Spinal cord (tissue), 10 donors: Measurements from ENCODE around the gene CRIP2. TPM values are rescaled to one million over a fixed set of nuclear protein-coding genes. Genes with fewer than 3 reads are reported as not detected.
A peak's percentile ranks its signal among the peaks of the same experiment; 100 is the strongest.

Experiments
- DNase-seq, 6 donors: peaks; one replicate each; pipeline versions ENCODE4 v3.0.0 to v3.0.0-alpha.2; 2013 to 2015; ENCODE audit warnings: low spot score in 6 of 6, low read depth in 4 of 6
- H3K27ac ChIP-seq: one replicate; pipeline ENCODE4 v1.5.1; 2013; ENCODE audit warnings: low read depth, low read length, control low read depth
- H3K27me3 ChIP-seq: one replicate; pipeline ENCODE4 v1.6.1; 2013; ENCODE audit warnings: low read length; ENCODE audit not compliant: control insufficient read depth, insufficient read depth
- H3K36me3 ChIP-seq: one replicate; pipeline ENCODE4 v1.6.1; 2013; ENCODE audit warnings: low read length; ENCODE audit not compliant: control insufficient read depth, insufficient read depth
- H3K4me1 ChIP-seq: one replicate; pipeline ENCODE4 v1.6.1; 2013; ENCODE audit warnings: low read length; ENCODE audit not compliant: control insufficient read depth, insufficient read depth
- H3K4me3 ChIP-seq: one replicate; pipeline ENCODE4 v1.5.1; 2013; ENCODE audit warnings: low read depth, low read length, control low read depth
- H3K9me3 ChIP-seq: one replicate; pipeline ENCODE4 v1.6.1; 2013; ENCODE audit warnings: low read length; ENCODE audit not compliant: control insufficient read depth, insufficient read depth
- WGBS: methylation state at CpG from one replicate; pipeline ENCODE4 v1.1.5; 2013; ENCODE audit warnings: missing lambda C conversion rate; ENCODE audit not compliant: insufficient coverage; 5-methylcytosine and 5-hydroxymethylcytosine counted together
- polyA plus RNA-seq, 2 donors: library from polyadenylated mRNA; unstranded; fragments of 120-200 nt; gene quantifications; one replicate each; pipeline ENCODE4 v1.2.1, GENCODE V29; 2013; ENCODE audit not compliant: insufficient read length in 2 of 2
- total RNA-seq, 2 donors: library from RNA; depleted of rRNA in 1 of 2; stranded (reverse); fragments of 120-200 nt in 1 of 2; fragments of >200 nt in 1 of 2; gene quantifications; one replicate each; pipeline versions ENCODE4 v1.2.3 to v1.2.4, GENCODE V29; 2013 to 2014
- donor health status: healthy.

Gene CRIP2
- total and polyA plus RNA-seq, 4 donors: 59.0 to 334 (median 209) TPM

DNA sequence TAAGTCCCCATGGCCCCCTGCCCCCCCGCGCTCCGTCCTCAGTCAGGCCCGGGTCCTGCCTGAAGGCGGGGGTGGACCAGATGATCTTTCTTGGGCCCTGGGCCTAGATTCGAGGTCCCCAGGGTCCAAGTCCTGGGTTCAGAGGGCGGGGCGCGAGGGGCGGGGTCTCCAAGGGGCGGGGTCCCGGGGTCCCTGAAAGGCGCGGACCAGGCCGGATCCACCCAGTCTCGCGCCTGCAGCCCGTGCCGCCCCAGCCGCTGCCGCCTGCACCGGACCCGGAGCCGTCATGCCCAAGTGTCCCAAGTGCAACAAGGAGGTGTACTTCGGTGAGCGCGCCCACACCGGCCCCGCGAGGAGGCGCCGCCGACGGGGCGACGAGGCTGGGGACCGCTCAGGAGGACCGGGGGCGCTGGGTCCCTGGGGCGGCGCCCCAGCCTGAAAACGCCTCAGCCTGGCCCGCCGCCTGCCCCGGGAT, 12.4 kb downstream of the CRIP2 start:
- DNase-seq: no peak
- Histone ChIP-seq H3K9me3 (no peaks in the 10 kb centered on the region), H3K27me3 (peaks cover 32% of the 10 kb centered on the region), H3K4me3 (peak overlapping the region; percentile 24), H3K27ac (no peak overlapping the region), H3K4me1 (peaks cover 89% of the 10 kb centered on the region), H3K36me3 (peaks cover 24% of the 10 kb centered on the region)
- WGBS: 2% methylated on average over 45 of the region's 45 CpGs

DNA sequence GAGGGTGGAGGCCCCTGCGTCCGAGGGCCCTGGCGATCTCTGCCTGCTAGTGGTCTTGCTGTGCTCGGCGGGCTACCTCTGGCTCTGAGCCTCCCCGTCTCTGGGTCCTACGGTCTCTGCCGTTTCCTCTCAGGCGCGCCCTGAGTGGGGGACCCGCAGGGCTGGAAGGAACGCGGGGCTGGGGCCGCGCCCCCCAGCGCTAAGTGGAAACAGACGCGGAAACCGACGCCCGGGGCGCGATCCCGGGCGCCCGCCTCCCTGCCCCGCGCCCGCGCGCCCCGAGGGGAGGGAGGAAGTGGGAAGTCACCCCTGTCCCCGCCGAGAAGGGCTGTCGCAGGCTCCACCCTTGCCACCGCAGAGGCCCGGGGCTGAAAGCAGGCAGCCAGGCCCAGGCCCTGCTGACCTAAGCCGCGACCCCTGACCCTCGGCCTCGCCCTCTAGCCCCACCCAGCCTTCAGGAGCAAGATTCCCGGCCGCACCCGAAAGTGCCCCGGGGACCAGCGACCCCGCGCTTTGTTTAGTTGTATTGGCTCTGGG, 12.9 kb downstream of the CRIP2 start:
- DNase-seq: no peak
- 4% methylated on average over 43 of the region's 48 CpGs for WGBS
- Histone ChIP-seq H3K36me3 (peaks cover 27% of the 10 kb centered on the region), H3K4me1 (peaks cover 89% of the 10 kb centered on the region), H3K27ac (no peak overlapping the region), H3K27me3 (peaks cover 32% of the 10 kb centered on the region), H3K9me3 (no peaks in the 10 kb centered on the region), H3K4me3 (peak overlapping the region; percentile 24)

GRCh38 chr14:105487986-105488777, 13.6 kb downstream of the CRIP2 start:
- no peaks in the 10 kb centered on the region for H3K9me3 ChIP-seq
- peaks cover 84% of the 10 kb centered on the region for H3K4me1 ChIP-seq
- no peak overlapping the region for H3K27ac ChIP-seq
- peak overlapping the region; percentile 9 for H3K4me3 ChIP-seq
- 62% methylated on average over 25 of the region's 26 CpGs for WGBS
- H3K27me3 ChIP-seq: peaks cover 32% of the 10 kb centered on the region
- H3K36me3 ChIP-seq: peaks cover 27% of the 10 kb centered on the region
- DNase-seq: no peak

GRCh38 chr14:105488781-105489541, 14.3 kb downstream of the CRIP2 start:
- H3K27ac ChIP-seq: peak overlapping the region; percentile 90

GRCh38 chr14:105489542-105490266, 15.1 kb downstream of the CRIP2 start:
- peak in 5 of 6 donors; percentile 68 to 97 (median 81) for DNase-seq
- Histone ChIP-seq H3K4me3 (peak overlapping the region; percentile 51), H3K4me1 (peaks cover 69% of the 10 kb centered on the region), H3K27me3 (peaks cover 32% of the 10 kb centered on the region), H3K9me3 (no peaks in the 10 kb centered on the region), H3K27ac (peak overlapping the region; percentile 90), H3K36me3 (peaks cover 28% of the 10 kb centered on the region)
- 1% methylated on average over 36 of the region's 44 CpGs for WGBS

More at GRCh38 chr14:105488781-105489541, 14.3 kb downstream of the CRIP2 start:
- 58% methylated on average over 16 of the region's 20 CpGs for WGBS
- H3K36me3 ChIP-seq: peaks cover 26% of the 10 kb centered on the region
- H3K9me3 ChIP-seq: no peaks in the 10 kb centered on the region
- H3K27me3 ChIP-seq: peaks cover 32% of the 10 kb centered on the region
- no peak for DNase-seq
- H3K4me1 ChIP-seq: peaks cover 76% of the 10 kb centered on the region
- peak overlapping the region; percentile 51 for H3K4me3 ChIP-seq

GRCh38 chr14:105490267-105490571, 15.6 kb downstream of the CRIP2 start:
- peak overlapping the region; percentile 51 for H3K4me3 ChIP-seq
- DNase-seq: no peak
- peaks cover 64% of the 10 kb centered on the region for H3K4me1 ChIP-seq
- peaks cover 31% of the 10 kb centered on the region for H3K36me3 ChIP-seq
- peak overlapping the region; percentile 90 for H3K27ac ChIP-seq
- H3K27me3 ChIP-seq: peaks cover 30% of the 10 kb centered on the region
- 0% methylated on average over 33 of the region's 33 CpGs for WGBS
- H3K9me3 ChIP-seq: no peaks in the 10 kb centered on the region

DNA sequence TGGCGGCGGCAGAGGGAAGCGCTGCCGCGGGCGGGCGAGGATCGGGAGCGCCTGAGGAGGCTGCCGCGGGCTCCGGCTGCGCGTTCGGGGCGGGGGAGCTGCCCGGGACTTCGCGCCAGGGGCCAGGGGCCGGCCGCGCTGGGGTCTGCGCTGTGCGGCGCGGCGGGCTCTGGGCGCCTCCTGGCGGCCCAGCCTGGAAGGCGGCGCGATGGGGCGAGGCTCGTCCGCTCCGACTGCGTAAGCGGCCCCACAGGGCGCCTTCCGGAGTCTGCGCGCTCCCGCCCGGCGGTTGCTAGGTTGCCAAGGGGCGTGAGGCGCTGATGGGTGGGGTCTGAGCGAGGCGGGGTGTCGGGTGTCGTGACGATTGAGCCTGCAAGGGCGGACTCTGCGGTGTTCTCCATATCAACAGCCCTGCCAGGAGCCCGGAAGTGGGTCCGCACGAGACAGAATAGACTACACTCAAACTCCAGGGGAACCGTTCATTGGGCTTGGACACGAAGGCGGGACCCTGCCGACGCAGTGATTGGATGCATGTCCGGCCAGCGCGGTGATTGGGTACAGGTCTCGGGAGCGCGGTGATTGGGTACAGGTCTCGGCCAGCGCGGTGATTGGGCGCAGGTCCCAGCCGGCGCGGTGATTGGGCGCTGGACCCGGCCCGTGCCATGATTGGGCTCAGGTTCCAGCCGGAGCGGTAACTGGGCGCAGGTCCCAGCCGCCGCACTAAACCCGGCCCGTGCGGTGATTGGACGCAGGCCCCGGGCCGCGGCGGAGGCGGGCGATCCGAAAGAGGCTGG, 16.1 kb downstream of the CRIP2 start, which contains the start of gene TEDC1:
Gene TEDC1, plus strand, starts transcription at position 675 of the 794 bp plus-strand sequence. CDS start 130 bp downstream, outside the sequence.
- DNase-seq: peak; percentile 98 to 100 (median 99)
- H3K4me3 ChIP-seq: peak within 1 kb of the TSS; percentile 51
- H3K9me3 ChIP-seq: no peaks in the 10 kb centered on the region
- H3K36me3 ChIP-seq: peaks cover 37% of the 10 kb centered on the region
- peaks cover 59% of the 10 kb centered on the region for H3K4me1 ChIP-seq
- WGBS: under 1% methylated on average over 94 of the region's 94 CpGs
- peak within 1 kb of the TSS; percentile 90 for H3K27ac ChIP-seq
- H3K27me3 ChIP-seq: peaks cover 26% of the 10 kb centered on the region

GRCh38 chr14:105491366-105491973, 16.8 kb downstream of the CRIP2 start:
- no peaks in the 10 kb centered on the region for H3K9me3 ChIP-seq
- H3K4me1 ChIP-seq: peaks cover 52% of the 10 kb centered on the region
- under 1% methylated on average over 53 of the region's 53 CpGs for whole genome bisulfite sequencing
- H3K27ac ChIP-seq: no peak overlapping the region
- peak overlapping the region; percentile 38 for H3K4me3 ChIP-seq
- DNase-seq: peak in 1 of 6 donors; percentile 55
- H3K27me3 ChIP-seq: peaks cover 19% of the 10 kb centered on the region
- peaks cover 43% of the 10 kb centered on the region for H3K36me3 ChIP-seq
